ENCODE measurements around the gene ORM1.

The ORM1 gene

DNA sequence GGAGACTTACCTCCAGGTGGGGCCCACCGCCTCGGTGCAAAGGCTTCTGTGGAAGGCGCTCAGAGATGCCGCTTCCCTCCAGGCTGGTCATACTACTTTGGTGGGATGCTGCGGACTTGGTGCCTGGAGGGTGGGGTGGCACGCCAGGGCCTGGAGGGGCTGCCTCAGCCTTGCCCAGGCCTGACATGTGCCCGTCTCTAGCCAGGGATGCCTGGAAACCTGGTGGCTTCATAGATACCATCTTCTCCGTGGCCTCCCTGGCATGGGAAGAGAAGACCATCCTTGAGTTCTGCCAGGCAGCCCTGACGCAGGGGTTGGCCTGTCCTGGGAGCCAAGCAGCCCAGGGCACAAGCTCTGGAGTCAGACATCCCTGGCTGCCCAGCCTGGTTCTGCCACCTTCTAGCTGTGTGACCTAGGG, 35.0 kb downstream of the ORM1 start:
- Histone ChIP-seq H3K4me3 (ENCODE audit: low read length) (no peak overlapping the region), H3K4me1 (ENCODE audit: low read length) (no peaks in the 10 kb centered on the region), H3K9me2 (replicated peaks; ENCODE audit: insufficient read depth, low read length) (no peaks in the 10 kb centered on the region), H3K36me3 (replicated peaks; ENCODE audit: insufficient read depth, low read length) (peaks cover 45% of the 10 kb centered on the region), H3K9me3 (replicated peaks; ENCODE audit: insufficient read depth, low read length) (no peaks in the 10 kb centered on the region), H3K27ac (ENCODE audit: low read length) (no peak overlapping the region), H4K20me1 (ENCODE audit: insufficient read depth, low read length) (no peaks in the 10 kb centered on the region), H3K9ac (ENCODE audit: low read length) (no peak overlapping the region), H3K27me3 (replicated peaks; ENCODE audit: insufficient read depth, low read length) (no peaks in the 10 kb centered on the region), H3F3A (ENCODE audit: insufficient read depth, low read length) (0 out of 2 replicates have a peak, but pooled peaks cover 9% of the 10 kb centered on the region), H2AFZ (ENCODE audit: low read length) (no peak overlapping the region), H3K4me2 (ENCODE audit: low read depth, low read length) (no peak overlapping the region), H3K79me2 (ENCODE audit: low read length) (peaks cover 56% of the 10 kb centered on the region)
- no peak for TF ChIP-seq EZH2 (optimal IDR thresholded peaks at IDR 0.05; ENCODE audit: low read depth, low read length)
- TF ChIP-seq, protein P1, sequence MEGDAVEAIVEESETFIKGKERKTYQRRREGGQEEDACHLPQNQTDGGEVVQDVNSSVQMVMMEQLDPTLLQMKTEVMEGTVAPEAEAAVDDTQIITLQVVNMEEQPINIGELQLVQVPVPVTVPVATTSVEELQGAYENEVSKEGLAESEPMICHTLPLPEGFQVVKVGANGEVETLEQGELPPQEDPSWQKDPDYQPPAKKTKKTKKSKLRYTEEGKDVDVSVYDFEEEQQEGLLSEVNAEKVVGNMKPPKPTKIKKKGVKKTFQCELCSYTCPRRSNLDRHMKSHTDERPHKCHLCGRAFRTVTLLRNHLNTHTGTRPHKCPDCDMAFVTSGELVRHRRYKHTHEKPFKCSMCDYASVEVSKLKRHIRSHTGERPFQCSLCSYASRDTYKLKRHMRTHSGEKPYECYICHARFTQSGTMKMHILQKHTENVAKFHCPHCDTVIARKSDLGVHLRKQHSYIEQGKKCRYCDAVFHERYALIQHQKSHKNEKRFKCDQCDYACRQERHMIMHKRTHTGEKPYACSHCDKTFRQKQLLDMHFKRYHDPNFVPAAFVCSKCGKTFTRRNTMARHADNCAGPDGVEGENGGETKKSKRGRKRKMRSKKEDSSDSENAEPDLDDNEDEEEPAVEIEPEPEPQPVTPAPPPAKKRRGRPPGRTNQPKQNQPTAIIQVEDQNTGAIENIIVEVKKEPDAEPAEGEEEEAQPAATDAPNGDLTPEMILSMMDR (IDR thresholded peaks at IDR 0.05; ENCODE audit: low read length), result no peak
- TF ChIP-seq EZH2phosphoT487 (IDR thresholded peaks at IDR 0.05; ENCODE audit: low read length), result no peak
- no peak for DNase-seq

DNA sequence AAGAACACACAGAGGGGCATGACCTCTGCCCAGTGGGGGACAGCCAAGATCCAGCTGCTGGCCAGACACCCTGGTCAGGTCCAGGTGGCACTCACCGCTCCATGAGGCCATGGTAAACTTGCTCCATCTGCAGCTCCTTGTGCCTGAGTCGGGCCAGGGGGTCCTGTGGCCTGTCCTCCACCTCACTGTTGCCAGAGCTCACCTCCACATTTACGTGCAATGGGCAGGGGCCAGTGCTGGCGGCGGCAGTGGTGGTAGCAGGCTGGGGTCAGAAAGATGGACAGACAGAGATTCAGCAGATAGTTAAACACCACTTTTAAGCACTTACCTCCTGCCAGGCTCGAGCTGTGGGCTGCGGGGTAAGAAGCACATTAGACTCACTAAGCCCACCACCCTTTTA, 36.9 kb downstream of the ORM1 start:
- TF ChIP-seq EZH2phosphoT487 (IDR thresholded peaks at IDR 0.05; ENCODE audit: low read length) (no peak), EZH2 (optimal IDR thresholded peaks at IDR 0.05; ENCODE audit: low read depth, low read length) (no peak)
- TF ChIP-seq, protein P1 (IDR thresholded peaks at IDR 0.05; ENCODE audit: low read length), result no peak
- Histone ChIP-seq H3K79me2 (ENCODE audit: low read length) (peaks cover 68% of the 10 kb centered on the region), H3F3A (ENCODE audit: insufficient read depth, low read length) (0 out of 2 replicates have a peak, but pooled peaks cover 5% of the 10 kb centered on the region), H4K20me1 (ENCODE audit: insufficient read depth, low read length) (no peaks in the 10 kb centered on the region), H3K4me1 (ENCODE audit: low read length) (peaks cover 16% of the 10 kb centered on the region), H3K9ac (ENCODE audit: low read length) (no peak overlapping the region), H3K4me2 (ENCODE audit: low read depth, low read length) (no peak overlapping the region), H3K4me3 (ENCODE audit: low read length) (no peak overlapping the region), H3K9me3 (replicated peaks; ENCODE audit: insufficient read depth, low read length) (no peaks in the 10 kb centered on the region), H3K27ac (ENCODE audit: low read length) (no peak overlapping the region), H3K9me2 (replicated peaks; ENCODE audit: insufficient read depth, low read length) (no peaks in the 10 kb centered on the region), H3K27me3 (replicated peaks; ENCODE audit: insufficient read depth, low read length) (no peaks in the 10 kb centered on the region), H2AFZ (ENCODE audit: low read length) (no peak overlapping the region), H3K36me3 (replicated peaks; ENCODE audit: insufficient read depth, low read length) (peaks cover 48% of the 10 kb centered on the region)
- no peak for DNase-seq

DNA sequence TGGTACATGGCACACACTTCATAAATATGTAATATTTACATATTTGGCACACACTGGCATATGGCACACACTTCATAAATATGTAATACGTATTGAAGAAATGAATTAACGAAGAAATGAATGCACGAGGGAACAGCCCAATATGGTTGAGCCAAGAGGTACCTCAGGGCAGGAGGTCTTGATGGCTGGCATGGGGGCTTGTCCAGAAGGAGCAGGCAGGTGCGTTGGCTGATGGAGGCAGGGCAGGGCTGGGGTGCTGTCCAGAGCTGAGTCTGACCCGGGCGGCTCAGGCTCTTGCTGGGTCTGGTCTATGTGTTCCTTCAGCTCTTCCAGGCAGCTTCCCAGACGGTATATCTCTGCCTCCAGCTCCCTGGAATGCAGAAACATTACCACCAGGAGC, 38.6 kb downstream of the ORM1 start:
- H3K4me2 ChIP-seq (ENCODE audit: low read depth, low read length), result no peak overlapping the region
- H3K9me2 ChIP-seq (replicated peaks; ENCODE audit: insufficient read depth, low read length), result no peaks in the 10 kb centered on the region
- no peaks in the 10 kb centered on the region for H4K20me1 ChIP-seq (ENCODE audit: insufficient read depth, low read length)
- no peak overlapping the region for H3K9ac ChIP-seq (ENCODE audit: low read length)
- DNase-seq, result no peak
- no peak overlapping the region for H3K27ac ChIP-seq (ENCODE audit: low read length)
- H2AFZ ChIP-seq (ENCODE audit: low read length), result no peak overlapping the region
- peaks cover 73% of the 10 kb centered on the region for H3K79me2 ChIP-seq (ENCODE audit: low read length)
- peaks cover 14% of the 10 kb centered on the region for H3F3A ChIP-seq (ENCODE audit: insufficient read depth, low read length)
- H3K27me3 ChIP-seq (replicated peaks; ENCODE audit: insufficient read depth, low read length), result no peaks in the 10 kb centered on the region
- peaks cover 44% of the 10 kb centered on the region for H3K36me3 ChIP-seq (replicated peaks; ENCODE audit: insufficient read depth, low read length)
- peaks cover 32% of the 10 kb centered on the region for H3K4me1 ChIP-seq (ENCODE audit: low read length)
- TF ChIP-seq, protein P1 (IDR thresholded peaks at IDR 0.05; ENCODE audit: low read length), result no peak
- TF ChIP-seq EZH2 (optimal IDR thresholded peaks at IDR 0.05; ENCODE audit: low read depth, low read length), result no peak
- TF ChIP-seq EZH2phosphoT487 (IDR thresholded peaks at IDR 0.05; ENCODE audit: low read length), result no peak
- no peaks in the 10 kb centered on the region for H3K9me3 ChIP-seq (replicated peaks; ENCODE audit: insufficient read depth, low read length)
- H3K4me3 ChIP-seq (ENCODE audit: low read length), result no peak overlapping the region
